ENCODE measurements around the gene GNA12. TPM values are rescaled to one million over a fixed set of nuclear protein-coding genes. Genes with fewer than 3 reads are reported as not detected.
A peak's percentile ranks its signal among the peaks of the same experiment; 100 is the strongest.

The GNA12 gene
- total and polyA plus RNA-seq, 9 of the 15 experiments (the other 6 are each of a cell fraction or from before 2014, with no cell fraction given), result 0.65 to 32.7 (median 9.6) TPM

- no peak for TF ChIP-seq ATF3 (IDR thresholded peaks at IDR 0.05)
- no peak for TF ChIP-seq ATF3 (CRISPR knock-in tag; conservative IDR thresholded peaks at IDR 0.05)
- no peak for TF ChIP-seq SAP30 (IDR thresholded peaks at IDR 0.05; ENCODE audit: borderline replicate concordance, insufficient read depth, low read depth, low read length, poor library complexity, severe bottlenecking)
- TF ChIP-seq RREB1 (CRISPR knock-in tag; IDR thresholded peaks at IDR 0.05), result no peak
- no peak for TF ChIP-seq BRCA1 (IDR thresholded peaks at IDR 0.05)
- no peak for TF ChIP-seq BRCA1 (CRISPR knock-in tag; IDR thresholded peaks at IDR 0.05)
- no peak for TF ChIP-seq ZFP36 (IDR thresholded peaks at IDR 0.05; ENCODE audit: low read depth, low read length, partially characterized antibody)
- TF ChIP-seq CREB1 (IDR thresholded peaks at IDR 0.05), result no peak
- TF ChIP-seq CREB1 (CRISPR knock-in tag; IDR thresholded peaks at IDR 0.05), result peak; percentile 50; the same call in 1 of the 2 replicates
- no peak for TF ChIP-seq FUS (optimal IDR thresholded peaks at IDR 0.05; ENCODE audit: low read depth, low read length)
- TF ChIP-seq ZBTB1 (CRISPR knock-in tag; IDR thresholded peaks at IDR 0.05; ENCODE audit: borderline replicate concordance, low read depth), result no peak
- no peak for TF ChIP-seq PTBP1 (IDR thresholded peaks at IDR 0.05; ENCODE audit: low read depth, low read length)
- TF ChIP-seq ZNF644 (tag; IDR thresholded peaks at IDR 0.05; ENCODE audit: low read depth), result no peak
- TF ChIP-seq ETV1 (tag; conservative IDR thresholded peaks at IDR 0.05; ENCODE audit: low read depth), result 0 out of 2 replicates have a peak, but pooled peaks have one; percentile 19
- no peak for TF ChIP-seq ZC3H11A (IDR thresholded peaks at IDR 0.05; ENCODE audit: low read depth, low read length)
- TF ChIP-seq ARNT (IDR thresholded peaks at IDR 0.05), result no peak
- no peak for TF ChIP-seq EGR1 (conservative IDR thresholded peaks at IDR 0.05)
- TF ChIP-seq PHF8 (IDR thresholded peaks at IDR 0.05; ENCODE audit: borderline replicate concordance, low read length), result no peak
- TF ChIP-seq ZNF384 (IDR thresholded peaks at IDR 0.05; ENCODE audit: low read depth, low read length), result no peak
- no peak for TF ChIP-seq SREBF2 (CRISPR knock-in tag; IDR thresholded peaks at IDR 0.05)
Measured at GRCh38 chr7:2709553-2710285, 134.4 kb downstream of the GNA12 start (continued).

Data from K562 (cell line).